Body of pancreas (tissue), 4 donors: ENCODE measurements around the gene KRTAP3-3.

ENCODE experiments used
- POLR2A ChIP-seq, 3 donors: fragments of 450-650 bp; IDR thresholded peaks; one replicate each; pipeline ENCODE4 v1.6.1; 2016; ENCODE audit warnings: antibody characterized with exemption in 3 of 3, mild to moderate bottlenecking in 2 of 3
- TF ChIP-seq, protein P1 (sequence below), 7 experiments: fragments of 450-650 bp in 4 of 7; fragments of 200-600 bp in 3 of 7; sonication (generic) in 3 of 7; IDR thresholded peaks; one replicate each; pipeline ENCODE4 v1.5.1; 2016 to 2019; ENCODE audit warnings: antibody characterized with exemption in 7 of 7

- TF ChIP-seq, protein P1, sequence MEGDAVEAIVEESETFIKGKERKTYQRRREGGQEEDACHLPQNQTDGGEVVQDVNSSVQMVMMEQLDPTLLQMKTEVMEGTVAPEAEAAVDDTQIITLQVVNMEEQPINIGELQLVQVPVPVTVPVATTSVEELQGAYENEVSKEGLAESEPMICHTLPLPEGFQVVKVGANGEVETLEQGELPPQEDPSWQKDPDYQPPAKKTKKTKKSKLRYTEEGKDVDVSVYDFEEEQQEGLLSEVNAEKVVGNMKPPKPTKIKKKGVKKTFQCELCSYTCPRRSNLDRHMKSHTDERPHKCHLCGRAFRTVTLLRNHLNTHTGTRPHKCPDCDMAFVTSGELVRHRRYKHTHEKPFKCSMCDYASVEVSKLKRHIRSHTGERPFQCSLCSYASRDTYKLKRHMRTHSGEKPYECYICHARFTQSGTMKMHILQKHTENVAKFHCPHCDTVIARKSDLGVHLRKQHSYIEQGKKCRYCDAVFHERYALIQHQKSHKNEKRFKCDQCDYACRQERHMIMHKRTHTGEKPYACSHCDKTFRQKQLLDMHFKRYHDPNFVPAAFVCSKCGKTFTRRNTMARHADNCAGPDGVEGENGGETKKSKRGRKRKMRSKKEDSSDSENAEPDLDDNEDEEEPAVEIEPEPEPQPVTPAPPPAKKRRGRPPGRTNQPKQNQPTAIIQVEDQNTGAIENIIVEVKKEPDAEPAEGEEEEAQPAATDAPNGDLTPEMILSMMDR (IDR thresholded peaks at IDR 0.05), result no peak
- TF ChIP-seq POLR2A (IDR thresholded peaks at IDR 0.05), result no peak
These were observed 15.4 kb upstream of the KRTAP3-3 start for GRCh38 chr17:41009301-41009760.
